Activated naive CD4-positive, alpha-beta T cell (primary cell): ENCODE data around the gene NKD2.
"Not testable (repeated sequence)": the region's sequence is repeated elsewhere in the genome, so short reads cannot be mapped to it uniquely, and the experiment has no call there.

Experiments used
- DNase-seq, 4 experiments: peaks; one replicate each; lab custom pipeline; 2025; lab: John Stamatoyannopoulos, UW

The NKD2 gene

GRCh38 chr5:1013238-1013947, 4.8 kb downstream of the NKD2 start:
- DNase-seq, result no peak

GRCh38 chr5:1013948-1014301, 5.3 kb downstream of the NKD2 start:
- no peak for DNase-seq

GRCh38 chr5:1014346-1014745, 5.7 kb downstream of the NKD2 start:
- DNase-seq, result no peak

- DNase-seq, result no peak
Measured at GRCh38 chr5:1014781-1015221, 6.2 kb downstream of the NKD2 start.

- DNase-seq, result no peak
Measured at GRCh38 chr5:1015507-1015906, 6.9 kb downstream of the NKD2 start.

- DNase-seq, result no peak
Measured at GRCh38 chr5:1016036-1016435, 7.4 kb downstream of the NKD2 start.

GRCh38 chr5:1016476-1016875, 7.9 kb downstream of the NKD2 start:
- no peak for DNase-seq

- DNase-seq, result no peak
Measured at GRCh38 chr5:1017056-1017455, 8.5 kb downstream of the NKD2 start.

GRCh38 chr5:1017691-1018455, 9.3 kb downstream of the NKD2 start:
- no peak for DNase-seq

- DNase-seq, result no peak
Measured at GRCh38 chr5:1018596-1018995, 10.0 kb downstream of the NKD2 start.

- DNase-seq, result no peak
Measured at GRCh38 chr5:1019001-1019905, 10.7 kb downstream of the NKD2 start.

GRCh38 chr5:1020452-1020961, 11.9 kb downstream of the NKD2 start:
- DNase-seq, result no peak

- DNase-seq, result no peak
Measured at GRCh38 chr5:1021136-1021968, 12.8 kb downstream of the NKD2 start.

GRCh38 chr5:1021969-1022336, 13.4 kb downstream of the NKD2 start:
- not testable (repeated sequence) for DNase-seq

- DNase-seq, result no peak
Measured at GRCh38 chr5:1026700-1027621, 18.4 kb downstream of the NKD2 start.

GRCh38 chr5:1027631-1028441, 19.2 kb downstream of the NKD2 start:
- no peak for DNase-seq

GRCh38 chr5:1028481-1029281, 20.1 kb downstream of the NKD2 start:
- no peak for DNase-seq

- no peak for DNase-seq
Measured at GRCh38 chr5:1029282-1029944, 20.8 kb downstream of the NKD2 start.
